PC-3 (cell line): ENCODE data around the gene PRR16. TPM values are rescaled to one million over a fixed set of nuclear protein-coding genes. Genes with fewer than 3 reads are reported as not detected.

ENCODE experiments used
- ATAC-seq: fragments of 200-7000 bp; cut with Tn5 transposase; 2 replicates; pipeline ENCODE4 v1.9.1; 2020; ENCODE audit warnings: mild to moderate bottlenecking, moderate library complexity
- BruUV-seq: library from RNA; stranded (reverse); fragments of 400-500 nt; replicated peaks from 2 replicates; lab custom pipeline; 2021; lab: Mats Ljungman, UMichigan
- CTCF ChIA-PET: fragments of 300-600 bp; sonication (Branson Sonifier 250); formaldehyde crosslinking; loops from one replicate; lab custom pipeline; 2022; ENCODE audit warnings: antibody characterized with exemption; lab: Charles Lee
- POLR2A ChIA-PET: fragments of 300-600 bp; sonication (Branson Sonifier 250); formaldehyde crosslinking; loops from one replicate; lab custom pipeline; 2022; ENCODE audit warnings: antibody characterized with exemption; ENCODE audit not compliant: unreplicated experiment; lab: Charles Lee
- DNase-seq: peaks from one replicate; pipeline ENCODE4 v3.0.0-alpha.2; 2015
- H2AFZ ChIP-seq: fragments of 300-600 bp; sonication (generic); 2 replicates; pipeline ENCODE4 v1.6.0; 2016; ENCODE audit warnings: antibody characterized with exemption, low read length
- H3F3A ChIP-seq: fragments of 300-600 bp; sonication (generic); one replicate; pipeline ENCODE4 v1.6.0; 2017; ENCODE audit warnings: antibody characterized with exemption, low read length, control low read depth, mild to moderate bottlenecking; ENCODE audit not compliant: unreplicated experiment
- H3K27ac ChIP-seq: fragments of 300-600 bp; sonication (generic); 2 replicates; pipeline ENCODE4 v1.5.1; 2016; ENCODE audit warnings: mild to moderate bottlenecking, low read length
- H3K27me3 ChIP-seq: fragments of 300-600 bp; sonication (generic); 2 replicates; pipeline ENCODE4 v1.6.1; 2016; ENCODE audit warnings: low read length, mixed read lengths
- H3K36me3 ChIP-seq: fragments of 300-600 bp; sonication (generic); 2 replicates; pipeline ENCODE4 v1.6.1; 2016; ENCODE audit warnings: low read depth, mixed run types, low read length, mixed read lengths
- H3K4me1 ChIP-seq: fragments of 300-600 bp; sonication (generic); 2 replicates; pipeline ENCODE4 v1.5.1; 2016; ENCODE audit warnings: low read length; ENCODE audit not compliant: insufficient read depth
- H3K4me2 ChIP-seq: fragments of 300-600 bp; sonication (generic); 2 replicates; pipeline ENCODE4 v1.6.0; 2016; ENCODE audit warnings: low read length
- H3K4me3 ChIP-seq: fragments of 300-600 bp; sonication (generic); 2 replicates; pipeline ENCODE4 v1.5.1; 2016; ENCODE audit warnings: mild to moderate bottlenecking, low read length, mixed read lengths
- H3K79me2 ChIP-seq: fragments of 300-600 bp; sonication (generic); 2 replicates; pipeline ENCODE4 v1.6.1; 2017; ENCODE audit warnings: low read length, mixed read lengths
- H3K9ac ChIP-seq: fragments of 300-600 bp; sonication (generic); 2 replicates; pipeline ENCODE4 v1.6.0; 2016; ENCODE audit warnings: mild to moderate bottlenecking, low read length
- H3K9me2 ChIP-seq: fragments of 300-600 bp; sonication (generic); replicated peaks from 2 replicates; pipeline ENCODE4 v1.6.1; 2016; ENCODE audit warnings: mixed run types, low read length, mixed read lengths
- H3K9me3 ChIP-seq: fragments of 300-600 bp; sonication (generic); 2 replicates; pipeline ENCODE4 v1.6.1; 2016; ENCODE audit warnings: low read length, mixed read lengths
- H4K20me1 ChIP-seq: fragments of 300-600 bp; sonication (generic); 2 replicates; pipeline ENCODE4 v1.6.1; 2016; ENCODE audit warnings: low read length, mixed read lengths
- CTCF ChIP-seq: fragments of 300-600 bp; sonication (generic); conservative IDR thresholded peaks from 2 replicates; pipeline ENCODE4 v1.5.1; 2017; ENCODE audit warnings: antibody characterized with exemption, low read depth, mild to moderate bottlenecking, low read length
- EZH2 ChIP-seq: fragments of 300-600 bp; sonication (generic); IDR thresholded peaks from one replicate; pipeline ENCODE4 v1.6.1; 2017; ENCODE audit warnings: antibody characterized with exemption, mild to moderate bottlenecking, low read length; ENCODE audit not compliant: unreplicated experiment
- EZH2phosphoT487 ChIP-seq: fragments of 300-600 bp; sonication (generic); IDR thresholded peaks from 2 replicates; pipeline ENCODE4 v1.6.1; 2018; ENCODE audit warnings: mild to moderate bottlenecking, antibody characterized with exemption, low read length, borderline replicate concordance
- intact Hi-C: fragments of 100-400 bp; cut with micrococcal nuclease; formaldehyde crosslinking; loops from 2 replicates; pipeline ENCODE4 v1.9.0; 2023
- total RNA-seq: library from RNA; depleted of rRNA; stranded (reverse); fragments of >200 nt; gene quantifications from 2 replicates; pipeline ENCODE4 v1.2.3, GENCODE V29; 2014

PRR16 gene
- total RNA-seq, 1 experiment from 2014 or later, result 3.6 TPM

DNA sequence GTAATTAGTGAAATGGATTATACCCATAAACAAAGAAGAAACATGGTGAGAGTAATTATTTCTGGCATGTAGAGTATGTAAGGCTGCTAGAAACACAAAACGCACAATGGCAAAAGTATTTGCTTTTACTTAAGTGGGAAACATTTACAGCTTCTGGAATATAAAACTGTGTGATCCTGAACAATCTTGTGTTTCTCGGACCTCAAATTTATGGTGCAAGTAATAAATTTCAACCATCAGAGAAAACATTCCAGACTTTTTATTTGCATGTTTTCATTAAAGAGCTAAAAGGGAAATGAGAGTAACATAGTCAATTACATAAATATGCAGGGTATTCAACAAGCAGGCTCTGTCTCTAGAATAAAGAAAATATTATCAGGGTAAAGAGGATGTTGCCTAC is 17.2 kb upstream of the PRR16 start:
- intact Hi-C loops, result loop anchor here (2.0 kb wide), 1 partner anchor 58 kb away; no protein-coding TSS in a partner anchor
- H2AFZ ChIP-seq, result no peak overlapping the region
- no peak overlapping the region for H3K4me2 ChIP-seq
- DNase-seq, result no peak
- ATAC-seq, result no peak
- no peaks in the 10 kb centered on the region for H3K27me3 ChIP-seq
- peaks cover 15% of the 10 kb centered on the region for H3K4me1 ChIP-seq
- no peak for TF ChIP-seq EZH2phosphoT487
- TF ChIP-seq EZH2, result no peak
- no peak for TF ChIP-seq CTCF
- no TSS peak for BruUV-seq
- H3K79me2 ChIP-seq, result no peaks in the 10 kb centered on the region
- no peaks in the 10 kb centered on the region for H3K36me3 ChIP-seq
- H3F3A ChIP-seq, result no peaks in the 10 kb centered on the region
- H3K9me3 ChIP-seq, result no peaks in the 10 kb centered on the region
- POLR2A ChIA-PET, result no interaction called here
- H3K9me2 ChIP-seq, result no peaks in the 10 kb centered on the region
- H3K4me3 ChIP-seq, result no peak overlapping the region
- H4K20me1 ChIP-seq, result no peaks in the 10 kb centered on the region
- no peak overlapping the region for H3K27ac ChIP-seq
- no peak overlapping the region for H3K9ac ChIP-seq
- CTCF ChIA-PET, result interaction anchor here (0.6 kb wide), 1 partner anchor 52 kb away, joined by 8 read pairs; no protein-coding TSS in a partner anchor

- no peak overlapping the region for H3K4me2 ChIP-seq
- no peaks in the 10 kb centered on the region for H3K27me3 ChIP-seq
- H3K27ac ChIP-seq, result no peak overlapping the region
- peaks cover 15% of the 10 kb centered on the region for H3K4me1 ChIP-seq
- TF ChIP-seq CTCF (peak; percentile 36; the same call in 1 of the 2 replicates), EZH2phosphoT487 (no peak)
- H2AFZ ChIP-seq, result no peak overlapping the region
- no peaks in the 10 kb centered on the region for H3K36me3 ChIP-seq
- no peaks in the 10 kb centered on the region for H3K9me2 ChIP-seq
- no peaks in the 10 kb centered on the region for H3F3A ChIP-seq
- H3K9ac ChIP-seq, result no peak overlapping the region
- ChIA-PET POLR2A (no interaction called here), CTCF (no interaction called here)
- no peak overlapping the region for H3K4me3 ChIP-seq
- no peaks in the 10 kb centered on the region for H4K20me1 ChIP-seq
- no peaks in the 10 kb centered on the region for H3K79me2 ChIP-seq
- intact Hi-C loops, result loop anchor here (2.0 kb wide), 1 partner anchor 59 kb away; no protein-coding TSS in a partner anchor
- DNase-seq (peak; percentile 55), ATAC-seq (peak; percentile 57)
- H3K9me3 ChIP-seq, result no peaks in the 10 kb centered on the region
- no TSS peak for BruUV-seq
Observed at GRCh38 chr5:120447706-120448239, 16.3 kb upstream of the PRR16 start.

GRCh38 chr5:120449501-120449900 is 14.6 kb upstream of the PRR16 start:
- no peaks in the 10 kb centered on the region for H4K20me1 ChIP-seq
- TF ChIP-seq EZH2phosphoT487, result no peak
- no peak for TF ChIP-seq CTCF
- no peak for TF ChIP-seq EZH2
- no peaks in the 10 kb centered on the region for H3K9me2 ChIP-seq
- no peaks in the 10 kb centered on the region for H3K36me3 ChIP-seq
- H2AFZ ChIP-seq, result no peak overlapping the region
- CTCF ChIA-PET, result no interaction called here
- BruUV-seq, result no TSS peak
- H3K9ac ChIP-seq, result no peak overlapping the region
- no peak overlapping the region for H3K27ac ChIP-seq
- no peaks in the 10 kb centered on the region for H3K79me2 ChIP-seq
- no peak for ATAC-seq
- H3K4me2 ChIP-seq, result no peak overlapping the region
- DNase-seq, result no peak
- H3K9me3 ChIP-seq, result no peaks in the 10 kb centered on the region
- H3K27me3 ChIP-seq, result no peaks in the 10 kb centered on the region
- intact Hi-C loops, result no loop called here
- H3K4me3 ChIP-seq, result no peak overlapping the region
- H3F3A ChIP-seq, result no peaks in the 10 kb centered on the region
- POLR2A ChIA-PET, result no interaction called here
- peaks cover 15% of the 10 kb centered on the region for H3K4me1 ChIP-seq
